Sigmoid colon (tissue), 7 donors: ENCODE measurements around the gene ABCA2. TPM values are rescaled to one million over a fixed set of nuclear protein-coding genes. Genes with fewer than 3 reads are reported as not detected.

ENCODE experiments used
- DNase-seq: peaks from one replicate; pipeline ENCODE4 v3.0.0-alpha.2; 2019
- H3K27ac ChIP-seq, 4 donors: fragments of 200-600 bp; sonication (generic); one replicate each; pipeline ENCODE4 v1.5.1; 2016 to 2019; ENCODE audit warnings: mild to moderate bottlenecking in 1 of 4
- H3K27me3 ChIP-seq, 3 donors: fragments of 200-600 bp; sonication (generic); one replicate each; pipeline ENCODE4 v1.5.1; 2019; ENCODE audit warnings: mild to moderate bottlenecking in 1 of 3
- H3K36me3 ChIP-seq, 4 donors: fragments of 200-600 bp; sonication (generic); one replicate each; pipeline ENCODE4 v1.5.1; 2016 to 2019
- H3K4me1 ChIP-seq, 4 donors: fragments of 200-600 bp; sonication (generic); one replicate each; pipeline ENCODE4 v1.5.1; 2017 to 2019
- H3K4me3 ChIP-seq, 4 donors: fragments of 200-600 bp; sonication (generic); one replicate each; pipeline ENCODE4 v1.5.1; 2017 to 2019; ENCODE audit warnings: mild to moderate bottlenecking in 2 of 4, moderate library complexity in 1 of 4
- H3K9me3 ChIP-seq, 4 donors: fragments of 200-600 bp in 3 of 4; sonication (generic) in 3 of 4; one replicate each; pipeline versions ENCODE4 v1.5.1 to v1.6.1; 2013 to 2019
- EP300 ChIP-seq, 4 donors: sonication (generic); formaldehyde crosslinking; IDR thresholded peaks; one replicate each; pipeline ENCODE4 v1.6.1; 2017; ENCODE audit warnings: antibody characterized with exemption in 4 of 4
- POLR2A ChIP-seq, 2 donors: fragments of 450-650 bp; IDR thresholded peaks; one replicate each; pipeline ENCODE4 v1.6.1; 2016; ENCODE audit warnings: antibody characterized with exemption in 2 of 2, mild to moderate bottlenecking in 2 of 2, moderate library complexity in 2 of 2
- POLR2AphosphoS5 ChIP-seq, 4 donors: sonication (generic); formaldehyde crosslinking; IDR thresholded peaks; one replicate each; pipeline ENCODE4 v1.6.1; 2017; ENCODE audit warnings: antibody characterized with exemption in 4 of 4
- WGBS, 2 donors: extraction: QIAGEN DNeasy Blood & Tissue Kit; methylation state at CpG; one replicate each; pipeline ENCODE4 v1.1.7; 2013; 5-methylcytosine and 5-hydroxymethylcytosine counted together
- intact Hi-C: fragments of 100-400 bp; cut with DNase I; formaldehyde crosslinking; loops from one replicate; pipeline ENCODE4 v1.15.1; 2023
- polyA plus RNA-seq, 3 donors: library from polyadenylated mRNA; stranded (reverse); fragments of 200-250 nt; gene quantifications; one replicate each; pipeline ENCODE4 v1.2.3, GENCODE V29; 2013
- total RNA-seq, 4 donors: library from RNA; depleted of rRNA; stranded (reverse); fragments of >200 nt; gene quantifications; one replicate each; pipeline ENCODE4 v1.1.0, GENCODE V29; 2016
- TF ChIP-seq, protein P1 (sequence below), 4 experiments: fragments of 450-650 bp in 3 of 4; fragments of 200-600 bp in 1 of 4; IDR thresholded peaks; one replicate each; pipeline ENCODE4 v1.5.1; 2016 to 2019; ENCODE audit warnings: antibody characterized with exemption in 4 of 4, mild to moderate bottlenecking in 3 of 4, moderate library complexity in 2 of 4
- donor health status: healthy with polysubstance abuse.
- donor health status: Bipolar disorder and iron deficiency.
- donor health status: healthy.

Gene ABCA2
- total and polyA plus RNA-seq, 7 donors, result 6.0 to 28.6 (median 12.5) TPM

DNA sequence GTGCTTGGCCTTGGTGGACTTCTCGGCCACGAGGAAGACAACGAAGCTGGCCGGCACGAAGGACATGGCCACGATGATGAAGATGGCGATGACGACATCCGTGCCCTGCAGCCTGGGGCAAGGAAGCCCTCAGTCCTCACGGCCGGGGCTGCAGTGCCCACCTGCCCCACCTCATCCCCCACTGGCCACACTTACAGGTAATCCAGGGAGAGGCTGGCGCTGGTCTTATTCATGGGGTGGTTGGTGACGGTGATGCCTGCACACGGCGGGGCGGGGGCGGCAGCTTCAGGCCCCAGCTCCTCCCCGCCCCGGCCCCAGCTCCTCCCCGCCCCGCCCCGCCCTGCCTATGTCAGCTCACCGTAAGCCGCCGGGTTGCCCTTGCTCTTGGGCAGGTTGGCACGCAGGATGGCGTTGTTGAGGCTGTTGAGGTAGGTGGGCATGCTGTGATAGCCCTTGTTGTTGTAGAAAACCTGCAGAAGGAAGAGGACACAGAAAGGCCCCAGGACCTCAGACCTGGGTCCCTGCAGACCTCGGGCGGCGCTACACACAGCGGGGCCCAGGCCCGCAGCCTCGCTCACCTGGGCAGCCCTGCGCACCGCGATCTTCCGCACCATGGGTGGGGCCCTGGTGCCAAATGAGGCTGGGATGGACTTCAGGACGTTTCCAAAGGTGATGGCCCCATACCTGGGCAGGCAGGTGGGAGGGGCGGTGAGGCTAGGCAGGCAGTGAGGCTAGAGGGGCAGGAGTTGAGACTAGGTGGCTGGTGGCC, 15.9 kb downstream of the ABCA2 start:
- Histone ChIP-seq H3K4me1 (no peaks in the 10 kb centered on the region), H3K4me3 (no peak overlapping the region), H3K27me3 (no peaks in the 10 kb centered on the region), H3K27ac (no peak overlapping the region), H3K36me3 (peaks cover 0 to 69% (median 20%) of the 10 kb centered on the region in 4 donors), H3K9me3 (no peaks in the 10 kb centered on the region)
- no peak for TF ChIP-seq EP300 (IDR thresholded peaks at IDR 0.05)
- no peak for TF ChIP-seq POLR2AphosphoS5 (IDR thresholded peaks at IDR 0.05)
- no peak for TF ChIP-seq POLR2A (IDR thresholded peaks at IDR 0.05)
- TF ChIP-seq, protein P1, sequence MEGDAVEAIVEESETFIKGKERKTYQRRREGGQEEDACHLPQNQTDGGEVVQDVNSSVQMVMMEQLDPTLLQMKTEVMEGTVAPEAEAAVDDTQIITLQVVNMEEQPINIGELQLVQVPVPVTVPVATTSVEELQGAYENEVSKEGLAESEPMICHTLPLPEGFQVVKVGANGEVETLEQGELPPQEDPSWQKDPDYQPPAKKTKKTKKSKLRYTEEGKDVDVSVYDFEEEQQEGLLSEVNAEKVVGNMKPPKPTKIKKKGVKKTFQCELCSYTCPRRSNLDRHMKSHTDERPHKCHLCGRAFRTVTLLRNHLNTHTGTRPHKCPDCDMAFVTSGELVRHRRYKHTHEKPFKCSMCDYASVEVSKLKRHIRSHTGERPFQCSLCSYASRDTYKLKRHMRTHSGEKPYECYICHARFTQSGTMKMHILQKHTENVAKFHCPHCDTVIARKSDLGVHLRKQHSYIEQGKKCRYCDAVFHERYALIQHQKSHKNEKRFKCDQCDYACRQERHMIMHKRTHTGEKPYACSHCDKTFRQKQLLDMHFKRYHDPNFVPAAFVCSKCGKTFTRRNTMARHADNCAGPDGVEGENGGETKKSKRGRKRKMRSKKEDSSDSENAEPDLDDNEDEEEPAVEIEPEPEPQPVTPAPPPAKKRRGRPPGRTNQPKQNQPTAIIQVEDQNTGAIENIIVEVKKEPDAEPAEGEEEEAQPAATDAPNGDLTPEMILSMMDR (IDR thresholded peaks at IDR 0.05), result no peak
- no peak for DNase-seq
- intact Hi-C loops, result no loop called here
- WGBS, 2 donors, result 91 to 92% methylated on average over 39 of the region's 39 CpGs

DNA sequence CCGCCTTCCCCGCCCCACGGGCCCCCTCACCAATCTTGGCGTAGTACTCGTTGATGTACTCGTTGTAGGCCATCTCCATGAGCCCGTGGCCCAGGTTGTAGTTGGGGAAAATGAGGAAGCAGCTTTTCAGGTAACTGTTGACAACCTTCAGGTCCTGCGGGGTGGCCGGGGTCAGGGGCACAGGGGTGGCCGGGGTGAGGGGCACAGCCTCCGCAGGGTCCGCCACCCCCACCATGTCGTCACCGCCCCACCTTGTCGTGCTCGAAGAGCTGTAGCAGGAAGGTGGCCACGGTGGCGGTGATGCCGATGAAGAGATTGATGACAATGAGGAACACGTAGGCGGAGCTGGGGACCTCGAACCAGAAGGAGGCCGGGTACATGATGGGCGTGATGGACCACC, 16.9 kb downstream of the ABCA2 start:
- WGBS, 2 donors, result 94 to 97% methylated on average over 24 of the region's 24 CpGs
- no peaks in the 10 kb centered on the region for H3K4me1 ChIP-seq
- H3K27me3 ChIP-seq, result no peaks in the 10 kb centered on the region
- TF ChIP-seq, protein P1 (IDR thresholded peaks at IDR 0.05), result no peak
- TF ChIP-seq EP300 (IDR thresholded peaks at IDR 0.05) (no peak), POLR2AphosphoS5 (IDR thresholded peaks at IDR 0.05) (no peak), POLR2A (IDR thresholded peaks at IDR 0.05) (no peak)
- DNase-seq, result no peak
- H3K36me3 ChIP-seq, result peaks cover 0 to 60% (median 20%) of the 10 kb centered on the region in 4 donors
- H3K9me3 ChIP-seq, result no peaks in the 10 kb centered on the region
- H3K4me3 ChIP-seq, result no peak overlapping the region
- no peak overlapping the region for H3K27ac ChIP-seq
- intact Hi-C loops, result no loop called here

GRCh38 chr9:137009938-137010732, 17.9 kb downstream of the ABCA2 start:
- Histone ChIP-seq H3K27me3 (no peaks in the 10 kb centered on the region), H3K4me3 (no peak overlapping the region), H3K9me3 (no peaks in the 10 kb centered on the region), H3K27ac (no peak overlapping the region), H3K36me3 (peaks cover 0 to 50% (median 19%) of the 10 kb centered on the region in 4 donors), H3K4me1 (no peaks in the 10 kb centered on the region)
- no peak for DNase-seq
- intact Hi-C loops, result no loop called here
- TF ChIP-seq, protein P1 (IDR thresholded peaks at IDR 0.05), result no peak
- TF ChIP-seq POLR2AphosphoS5 (IDR thresholded peaks at IDR 0.05) (no peak), POLR2A (IDR thresholded peaks at IDR 0.05) (no peak), EP300 (IDR thresholded peaks at IDR 0.05) (no peak)
- 95 to 96% methylated on average over 49 of the region's 49 CpGs for WGBS, 2 donors

DNA sequence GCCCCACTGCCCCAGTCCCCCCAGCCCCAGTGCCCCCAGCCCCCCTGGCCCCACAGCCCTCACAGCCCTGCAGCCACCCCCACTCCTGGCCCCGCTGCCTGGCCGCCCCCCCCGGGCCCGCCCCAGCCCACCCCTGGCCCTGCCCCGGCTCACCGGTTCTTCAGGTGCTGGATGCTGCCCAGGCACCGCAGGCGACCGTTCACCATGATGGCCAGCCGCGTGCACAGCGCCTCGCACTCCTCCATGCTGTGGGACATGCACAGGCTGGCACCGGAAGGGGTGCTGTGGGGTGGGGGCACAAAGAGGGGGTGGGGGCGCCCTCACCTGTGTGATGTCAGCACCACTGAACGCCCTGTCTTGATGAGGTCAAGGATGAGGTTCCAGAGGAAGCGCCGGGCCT, 18.8 kb downstream of the ABCA2 start:
- H3K4me1 ChIP-seq, result no peaks in the 10 kb centered on the region
- no peaks in the 10 kb centered on the region for H3K27me3 ChIP-seq
- no peak overlapping the region for H3K27ac ChIP-seq
- H3K9me3 ChIP-seq, result no peaks in the 10 kb centered on the region
- H3K36me3 ChIP-seq, result peaks cover 0 to 42% (median 16%) of the 10 kb centered on the region in 4 donors
- TF ChIP-seq EP300 (IDR thresholded peaks at IDR 0.05), result no peak
- TF ChIP-seq POLR2A (IDR thresholded peaks at IDR 0.05), result no peak
- no peak for TF ChIP-seq POLR2AphosphoS5 (IDR thresholded peaks at IDR 0.05)
- TF ChIP-seq, protein P1 (IDR thresholded peaks at IDR 0.05), result no peak
- intact Hi-C loops, result no loop called here
- H3K4me3 ChIP-seq, result no peak overlapping the region
- 95 to 96% methylated on average over 18 of the region's 18 CpGs for WGBS, 2 donors
- no peak for DNase-seq
